ENCODE results near the gene FUT8. TPM values are rescaled to one million over a fixed set of nuclear protein-coding genes. Genes with fewer than 3 reads are reported as not detected.
"Not testable (repeated sequence)": the region's sequence is repeated elsewhere in the genome, so short reads cannot be mapped to it uniquely, and the experiment has no call there.

FUT8 gene
- total RNA-seq, 1 donor from 2014 or later = 7.8 TPM

GRCh38 chr14:65703521-65703920, 291.0 kb downstream of the FUT8 start:
- H3K27me3 ChIP-seq (ENCODE audit: low read depth) = no peaks in the 10 kb centered on the region
- no peak overlapping the region for H3K27ac ChIP-seq (replicated peaks)
- intact Hi-C loops (cut with micrococcal nuclease) = no loop called here
- DNase-seq = no peak
- peaks cover 21% of the 10 kb centered on the region for H3K9me3 ChIP-seq (replicated peaks)
- H3K4me3 ChIP-seq = no peak overlapping the region
- no peak for TF ChIP-seq CTCF (IDR thresholded peaks at IDR 0.05; ENCODE audit: borderline replicate concordance)
- H3K36me3 ChIP-seq = no peaks in the 10 kb centered on the region
- peaks cover 16% of the 10 kb centered on the region for H3K4me1 ChIP-seq

- H3K9me3 ChIP-seq (replicated peaks) = peaks cover 24% of the 10 kb centered on the region
- peaks cover 16% of the 10 kb centered on the region for H3K4me1 ChIP-seq
- H3K4me3 ChIP-seq = no peak overlapping the region
- no peaks in the 10 kb centered on the region for H3K27me3 ChIP-seq (ENCODE audit: low read depth)
- H3K27ac ChIP-seq (replicated peaks) = no peak overlapping the region
- no peak for DNase-seq
- H3K36me3 ChIP-seq = no peaks in the 10 kb centered on the region
- TF ChIP-seq CTCF (IDR thresholded peaks at IDR 0.05; ENCODE audit: borderline replicate concordance) = no peak
- intact Hi-C loops (cut with micrococcal nuclease) = no loop called here
These were observed 291.5 kb downstream of the FUT8 start for GRCh38 chr14:65703996-65704395.

- Histone ChIP-seq H3K4me1 (peaks cover 16% of the 10 kb centered on the region), H3K4me3 (no peak overlapping the region), H3K9me3 (replicated peaks) (peaks cover 24% of the 10 kb centered on the region), H3K27ac (replicated peaks) (no peak overlapping the region), H3K27me3 (ENCODE audit: low read depth) (no peaks in the 10 kb centered on the region), H3K36me3 (no peaks in the 10 kb centered on the region)
- intact Hi-C loops (cut with micrococcal nuclease) = no loop called here
- no peak for TF ChIP-seq CTCF (IDR thresholded peaks at IDR 0.05; ENCODE audit: borderline replicate concordance)
- DNase-seq = no peak
These were observed 291.9 kb downstream of the FUT8 start for GRCh38 chr14:65704437-65704836.

- Histone ChIP-seq H3K27ac (replicated peaks) (no peak overlapping the region), H3K36me3 (no peaks in the 10 kb centered on the region)
- no peak for DNase-seq
These were observed 292.3 kb downstream of the FUT8 start for GRCh38 chr14:65704850-65705249.

GRCh38 chr14:65709576-65709975, 297.0 kb downstream of the FUT8 start:
- Histone ChIP-seq H3K4me3 (no peak overlapping the region), H3K9me3 (replicated peaks) (peaks cover 43% of the 10 kb centered on the region), H3K27ac (replicated peaks) (no peak overlapping the region), H3K4me1 (peaks cover 8% of the 10 kb centered on the region), H3K36me3 (no peaks in the 10 kb centered on the region), H3K27me3 (ENCODE audit: low read depth) (no peaks in the 10 kb centered on the region)
- intact Hi-C loops (cut with micrococcal nuclease) = no loop called here
- DNase-seq = no peak
- no peak for TF ChIP-seq CTCF (IDR thresholded peaks at IDR 0.05; ENCODE audit: borderline replicate concordance)

More at GRCh38 chr14:65704850-65705249, 292.3 kb downstream of the FUT8 start:
- Histone ChIP-seq H3K27me3 (ENCODE audit: low read depth) (no peaks in the 10 kb centered on the region), H3K4me3 (no peak overlapping the region), H3K4me1 (peaks cover 16% of the 10 kb centered on the region), H3K9me3 (replicated peaks) (peaks cover 24% of the 10 kb centered on the region)
- no peak for TF ChIP-seq CTCF (IDR thresholded peaks at IDR 0.05; ENCODE audit: borderline replicate concordance)
- intact Hi-C loops (cut with micrococcal nuclease) = no loop called here

- H3K4me3 ChIP-seq; H3K27me3 ChIP-seq (ENCODE audit: low read depth); H3K27ac ChIP-seq (replicated peaks); DNase-seq; H3K4me1 ChIP-seq; H3K36me3 ChIP-seq; intact Hi-C loops (cut with micrococcal nuclease): not testable (repeated sequence)
- peaks cover 41% of the 10 kb centered on the region for H3K9me3 ChIP-seq (replicated peaks)
These were observed 304.3 kb downstream of the FUT8 start for GRCh38 chr14:65716813-65717212.

GRCh38 chr14:65717384-65717915, 304.9 kb downstream of the FUT8 start:
- H3K4me3 ChIP-seq; DNase-seq; H3K4me1 ChIP-seq; H3K27ac ChIP-seq (replicated peaks); H3K27me3 ChIP-seq (ENCODE audit: low read depth); H3K36me3 ChIP-seq; intact Hi-C loops (cut with micrococcal nuclease): not testable (repeated sequence)
- peaks cover 41% of the 10 kb centered on the region for H3K9me3 ChIP-seq (replicated peaks)
